Stimulated activated CD8-positive, alpha-beta memory T cell treated with anti-CD3 and anti-CD28 coated beads, Interleukin-4, amount 100 ng/mL, for 4 hours (primary cell): ENCODE measurements around the gene SOCS7.

Experiments used
- DNase-seq, 2 donors: peaks; one replicate each; pipeline ENCODE4 v3.0.0-alpha.2; 2020; ENCODE audit warnings: low read depth in 2 of 2, low spot score in 1 of 2

SOCS7 gene

GRCh38 chr17:38418062-38418692 lies 66.5 kb downstream of the SOCS7 start:
- no peak for DNase-seq

GRCh38 chr17:38418693-38419507 lies 67.3 kb downstream of the SOCS7 start:
- no peak for DNase-seq

- DNase-seq = no peak
These were observed 67.9 kb downstream of the SOCS7 start for GRCh38 chr17:38419508-38419981.

GRCh38 chr17:38420518-38420917 lies 68.9 kb downstream of the SOCS7 start:
- no peak for DNase-seq

- DNase-seq = no peak
These were observed 69.7 kb downstream of the SOCS7 start for GRCh38 chr17:38421171-38421841.

GRCh38 chr17:38421871-38422827 lies 70.5 kb downstream of the SOCS7 start:
- no peak for DNase-seq

GRCh38 chr17:38424297-38424972 lies 72.8 kb downstream of the SOCS7 start:
- DNase-seq = no peak

- no peak for DNase-seq
These were observed 73.4 kb downstream of the SOCS7 start for GRCh38 chr17:38425031-38425430.

GRCh38 chr17:38425744-38426143 lies 74.1 kb downstream of the SOCS7 start:
- no peak for DNase-seq

- no peak for DNase-seq
These were observed 74.8 kb downstream of the SOCS7 start for GRCh38 chr17:38426441-38426840.

GRCh38 chr17:38427160-38427949 lies 75.7 kb downstream of the SOCS7 start:
- DNase-seq = no peak

GRCh38 chr17:38428112-38428642 lies 76.5 kb downstream of the SOCS7 start, which contains the start of gene ARHGAP23:
ARHGAP23 (plus strand) TSS chr17:38428464; CDS start chr17:38428486, 22 bp downstream.
- DNase-seq = peak in 1 of 2 donors; percentile 7

GRCh38 chr17:38428643-38429371 lies 77.2 kb downstream of the SOCS7 start:
- no peak for DNase-seq

- no peak for DNase-seq
These were observed 77.9 kb downstream of the SOCS7 start for GRCh38 chr17:38429476-38430100.

GRCh38 chr17:38430316-38430715 lies 78.7 kb downstream of the SOCS7 start:
- no peak for DNase-seq

GRCh38 chr17:38430822-38431221 lies 79.2 kb downstream of the SOCS7 start:
- DNase-seq = no peak

GRCh38 chr17:38431346-38432145 lies 79.9 kb downstream of the SOCS7 start:
- no peak for DNase-seq
